Cardiac fibroblast (primary cell): ENCODE measurements around the gene GPR32.

Source experiments
- DNase-seq, 2 donors: peaks; one replicate each; pipeline versions ENCODE4 v3.0.0 to v3.0.0-alpha.2; 2010; ENCODE audit warnings: low read depth in 2 of 2
- H3K4me3 ChIP-seq, 2 donors: replicated peaks in 1 of 2; 1 replicate in 1 of 2; 2 replicates in 1 of 2; pipeline ENCODE4 v1.5.1; 2011; ENCODE audit warnings: low read depth in 2 of 2, low read length in 2 of 2, mild to moderate bottlenecking in 2 of 2, moderate library complexity in 1 of 2
- TF ChIP-seq, protein P1 (sequence below): IDR thresholded peaks from one replicate; pipeline ENCODE4 v1.5.1; 2011; ENCODE audit warnings: low read depth, mild to moderate bottlenecking, low read length, inconsistent platforms

GPR32 gene

GRCh38 chr19:50790922-50791467 lies 20.7 kb downstream of the GPR32 start:
- no peak overlapping the region for H3K4me3 ChIP-seq
- DNase-seq = no peak
- TF ChIP-seq, protein P1, sequence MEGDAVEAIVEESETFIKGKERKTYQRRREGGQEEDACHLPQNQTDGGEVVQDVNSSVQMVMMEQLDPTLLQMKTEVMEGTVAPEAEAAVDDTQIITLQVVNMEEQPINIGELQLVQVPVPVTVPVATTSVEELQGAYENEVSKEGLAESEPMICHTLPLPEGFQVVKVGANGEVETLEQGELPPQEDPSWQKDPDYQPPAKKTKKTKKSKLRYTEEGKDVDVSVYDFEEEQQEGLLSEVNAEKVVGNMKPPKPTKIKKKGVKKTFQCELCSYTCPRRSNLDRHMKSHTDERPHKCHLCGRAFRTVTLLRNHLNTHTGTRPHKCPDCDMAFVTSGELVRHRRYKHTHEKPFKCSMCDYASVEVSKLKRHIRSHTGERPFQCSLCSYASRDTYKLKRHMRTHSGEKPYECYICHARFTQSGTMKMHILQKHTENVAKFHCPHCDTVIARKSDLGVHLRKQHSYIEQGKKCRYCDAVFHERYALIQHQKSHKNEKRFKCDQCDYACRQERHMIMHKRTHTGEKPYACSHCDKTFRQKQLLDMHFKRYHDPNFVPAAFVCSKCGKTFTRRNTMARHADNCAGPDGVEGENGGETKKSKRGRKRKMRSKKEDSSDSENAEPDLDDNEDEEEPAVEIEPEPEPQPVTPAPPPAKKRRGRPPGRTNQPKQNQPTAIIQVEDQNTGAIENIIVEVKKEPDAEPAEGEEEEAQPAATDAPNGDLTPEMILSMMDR = no peak

DNA sequence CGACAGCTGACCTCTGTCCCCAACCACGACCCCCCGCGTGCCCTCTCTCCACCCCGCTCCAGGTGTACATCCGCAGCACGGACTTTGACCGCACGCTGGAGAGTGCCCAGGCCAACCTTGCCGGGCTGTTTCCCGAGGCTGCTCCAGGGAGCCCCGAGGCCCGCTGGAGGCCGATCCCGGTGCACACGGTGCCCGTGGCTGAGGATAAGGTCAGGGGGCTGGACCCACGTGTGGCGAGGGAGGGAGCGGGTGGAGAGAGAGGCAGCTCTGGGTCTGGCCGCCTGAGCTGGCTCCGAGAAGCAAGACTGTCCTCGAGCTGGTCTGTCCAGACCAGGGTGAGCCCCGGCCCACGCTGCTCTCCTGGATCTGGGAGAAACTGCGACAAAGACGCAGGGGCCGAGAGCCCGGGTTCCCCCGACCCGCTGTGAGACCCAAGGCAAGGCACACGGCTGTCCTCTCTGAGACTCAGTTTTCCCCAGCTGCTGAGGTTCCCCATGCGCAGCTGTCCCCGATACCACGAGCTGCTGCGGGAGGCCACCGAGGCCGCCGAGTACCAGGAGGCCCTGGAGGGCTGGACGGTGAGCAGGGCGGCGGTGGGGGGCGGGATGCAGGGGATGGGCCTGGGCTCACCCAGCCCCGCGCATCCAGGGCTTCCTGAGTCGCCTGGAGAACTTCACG lies 21.5 kb downstream of the GPR32 start:
- TF ChIP-seq, protein P1 = no peak
- H3K4me3 ChIP-seq = no peak overlapping the region
- no peak for DNase-seq

DNA sequence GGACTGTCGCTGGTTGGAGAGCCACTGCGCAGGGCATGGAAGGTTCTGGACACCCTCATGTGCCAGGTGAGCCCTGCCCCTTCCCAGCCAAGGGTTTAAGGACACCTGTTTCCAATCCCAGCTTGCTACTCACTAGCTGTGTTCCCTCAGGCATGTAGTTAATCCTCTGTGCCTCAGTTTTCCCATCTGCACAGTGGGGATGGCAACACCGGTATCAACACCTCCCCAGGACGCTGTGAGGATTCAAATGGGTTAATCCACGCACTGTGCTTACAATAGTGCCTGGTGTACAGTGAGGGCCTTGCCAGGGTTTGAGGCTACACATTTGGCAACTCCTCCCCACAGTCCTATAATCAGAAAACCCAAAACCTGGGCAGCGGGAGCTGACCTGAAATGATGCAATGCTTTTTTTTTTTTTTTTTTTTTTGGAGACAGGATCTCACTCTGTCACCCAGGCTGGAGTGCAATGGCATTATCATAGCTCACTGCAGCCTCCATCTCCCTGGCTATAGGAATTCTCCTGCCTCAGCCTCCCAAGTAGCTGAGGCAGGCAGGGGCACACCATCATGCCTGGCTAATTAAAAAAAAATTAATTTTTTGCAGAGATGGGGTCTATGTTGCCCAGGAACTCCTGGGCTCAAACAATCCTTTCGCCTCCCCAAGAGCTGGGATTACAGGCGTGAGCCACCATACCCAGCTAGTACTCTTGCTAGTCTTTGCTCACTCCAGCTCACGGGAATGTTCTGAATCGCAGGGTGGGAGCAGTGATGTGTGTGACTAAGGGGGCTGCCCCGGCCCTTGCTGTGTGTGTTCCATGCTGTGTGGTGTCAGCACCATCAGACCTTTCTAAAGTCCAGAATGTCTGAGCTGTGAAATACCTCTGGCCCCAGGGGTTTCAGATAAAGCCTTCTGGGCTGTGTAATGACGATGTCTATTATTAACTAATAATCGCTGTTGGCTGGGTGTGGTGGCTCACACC lies 22.3 kb downstream of the GPR32 start:
- no peak overlapping the region for H3K4me3 ChIP-seq
- no peak for DNase-seq
- TF ChIP-seq, protein P1 = no peak

DNA sequence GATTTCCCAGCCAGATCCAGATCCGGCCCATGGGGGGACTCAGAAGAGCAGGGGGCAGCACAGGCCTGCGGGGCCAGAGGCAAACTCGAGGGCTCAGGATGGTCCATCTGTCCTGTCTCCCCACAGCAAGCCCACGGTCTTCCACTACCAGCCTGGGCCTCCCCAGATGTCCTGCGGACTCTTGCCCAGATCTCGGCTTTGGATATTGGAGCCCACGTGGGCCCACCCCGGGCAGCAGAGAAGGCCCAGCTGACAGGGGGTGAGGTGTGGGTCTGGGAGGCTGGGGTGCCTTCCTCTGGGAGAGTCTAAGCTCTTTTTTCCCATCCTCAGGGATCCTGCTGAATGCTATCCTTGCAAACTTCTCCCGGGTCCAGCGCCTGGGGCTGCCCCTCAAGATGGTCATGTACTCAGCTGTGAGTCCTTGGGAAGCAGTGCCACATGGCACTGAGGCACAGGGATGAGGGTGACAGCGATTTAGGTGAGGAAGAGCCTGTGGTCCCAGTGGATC lies 23.3 kb downstream of the GPR32 start:
- TF ChIP-seq, protein P1 = no peak
- H3K4me3 ChIP-seq = no peak overlapping the region
- DNase-seq = no peak

DNA sequence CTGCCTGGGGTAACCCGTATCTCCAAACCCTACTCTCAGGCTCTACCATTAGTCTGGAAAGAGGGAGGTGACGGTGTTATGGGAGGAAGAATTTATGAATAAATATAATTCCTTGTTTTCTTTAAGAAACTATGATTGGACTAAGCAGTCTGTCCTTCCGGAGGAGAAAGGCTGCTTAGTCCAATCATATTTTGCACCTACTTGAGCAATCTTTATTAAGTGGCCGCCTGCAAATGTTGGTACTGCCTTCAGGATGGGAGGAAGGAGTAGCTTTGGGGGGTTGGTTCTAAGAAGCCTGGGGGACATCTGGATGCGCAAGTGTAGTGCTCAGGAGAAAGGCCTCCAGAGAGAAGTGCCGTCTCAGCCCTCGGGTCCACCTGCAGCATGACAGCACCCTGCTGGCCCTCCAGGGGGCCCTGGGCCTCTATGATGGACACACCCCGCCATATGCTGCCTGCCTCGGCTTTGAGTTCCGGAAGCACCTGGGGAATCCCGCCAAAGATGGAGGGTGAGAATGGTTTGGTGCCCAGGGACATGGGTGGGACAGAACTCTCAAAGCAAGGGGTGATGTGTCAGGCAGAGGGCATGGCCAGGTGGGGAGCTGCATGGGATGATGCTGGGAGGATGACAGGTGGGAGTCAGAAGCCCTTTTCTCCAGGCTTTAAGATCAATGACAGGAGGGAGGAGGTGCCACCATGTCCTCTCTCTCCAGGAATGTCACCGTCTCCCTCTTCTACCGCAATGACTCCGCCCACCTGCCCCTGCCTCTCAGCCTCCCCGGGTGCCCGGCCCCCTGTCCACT lies 24.0 kb downstream of the GPR32 start:
- TF ChIP-seq, protein P1 = peak; percentile 8
- DNase-seq = peak in 1 of 2 donors; percentile 20
- H3K4me3 ChIP-seq = no peak overlapping the region

GRCh38 chr19:50794876-50795663 lies 24.8 kb downstream of the GPR32 start:
- TF ChIP-seq, protein P1 = no peak
- H3K4me3 ChIP-seq = no peak overlapping the region
- DNase-seq = no peak
